ENCODE measurements around the gene GAS2L1. TPM values are rescaled to one million over a fixed set of nuclear protein-coding genes. Genes with fewer than 3 reads are reported as not detected.

Gene GAS2L1
- total RNA-seq, 1 donor from 2014 or later = 31.8 TPM

- no peak for ATAC-seq
- no peak for DNase-seq (ENCODE audit: low spot score)
- intact Hi-C loops (cut with DNase I) = no loop called here
These were observed 35.8 kb upstream of the GAS2L1 start for GRCh38 chr22:29270475-29271271.

- intact Hi-C loops (cut with DNase I) = no loop called here
- DNase-seq (ENCODE audit: low spot score) (no peak), ATAC-seq (no peak)
These were observed 33.8 kb upstream of the GAS2L1 start for GRCh38 chr22:29272624-29273023.

GRCh38 chr22:29275167-29275566 lies 31.3 kb upstream of the GAS2L1 start:
- intact Hi-C loops (cut with DNase I) = no loop called here
- no peak for DNase-seq (ENCODE audit: low spot score)
- ATAC-seq = no peak

DNA sequence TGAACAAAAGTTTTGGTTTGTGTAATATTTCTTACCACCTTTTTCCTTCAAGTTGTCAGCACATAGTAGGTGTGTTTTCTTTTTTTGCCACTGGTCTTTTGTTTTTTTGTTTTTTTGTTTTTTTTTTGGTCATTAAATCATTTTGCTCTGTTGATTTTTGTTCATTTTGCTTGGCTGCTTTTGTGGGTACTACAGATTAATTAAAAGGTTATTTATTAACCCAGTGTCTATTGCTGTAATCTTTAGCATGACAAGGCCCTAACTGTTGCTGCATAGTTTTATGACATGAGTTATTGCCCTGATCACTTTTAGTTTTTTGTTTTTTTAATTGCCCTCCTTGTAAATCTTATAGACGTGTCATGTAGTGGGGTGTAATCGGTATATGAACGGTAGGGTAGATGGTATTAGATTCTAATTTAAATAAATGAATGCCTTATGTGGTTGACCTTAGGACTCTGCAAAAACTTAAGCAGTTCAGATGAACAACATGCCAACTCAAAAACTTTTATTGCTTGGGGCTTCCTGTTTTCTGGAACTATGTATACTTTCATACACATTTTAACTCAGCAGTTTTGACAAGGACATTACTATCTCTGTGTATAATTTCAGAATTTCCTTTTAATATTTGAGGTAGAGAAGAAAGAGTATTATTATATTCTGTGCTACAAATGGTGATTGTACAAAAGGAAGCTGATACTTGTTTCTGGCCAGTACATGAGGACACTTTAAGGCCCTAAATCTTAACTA lies 30.5 kb upstream of the GAS2L1 start:
- intact Hi-C loops (cut with DNase I) = no loop called here
- ATAC-seq (no peak), DNase-seq (ENCODE audit: low spot score) (no peak)

GRCh38 chr22:29277927-29278326 lies 28.5 kb upstream of the GAS2L1 start:
- intact Hi-C loops (cut with DNase I) = no loop called here
- DNase-seq (ENCODE audit: low spot score) (no peak), ATAC-seq (no peak)

- intact Hi-C loops (cut with DNase I) = no loop called here
- ATAC-seq = no peak
- no peak for DNase-seq (ENCODE audit: low spot score)
These were observed 22.3 kb upstream of the GAS2L1 start for GRCh38 chr22:29284196-29284595.

DNA sequence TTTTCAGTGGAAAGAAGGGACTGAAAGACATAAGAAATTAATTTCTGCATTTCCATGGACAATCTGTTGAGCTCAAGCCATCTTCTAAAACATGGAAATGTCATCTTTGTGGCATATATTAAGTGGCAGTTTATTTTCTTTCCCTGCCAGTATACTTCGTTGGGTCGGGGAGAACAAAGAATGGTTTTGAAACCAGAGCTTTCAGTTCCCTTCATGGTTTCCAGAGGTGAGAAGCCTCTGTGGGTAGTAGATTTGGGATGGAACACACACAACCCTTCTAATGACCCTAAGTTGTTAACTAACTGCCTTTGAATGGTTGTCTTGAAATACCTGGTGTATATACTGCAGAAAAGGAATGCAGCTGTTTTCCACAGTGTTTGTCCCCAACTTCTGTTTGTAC lies 17.6 kb upstream of the GAS2L1 start:
- intact Hi-C loops (cut with DNase I) = no loop called here
- no peak for DNase-seq (ENCODE audit: low spot score)
- ATAC-seq = no peak

DNA sequence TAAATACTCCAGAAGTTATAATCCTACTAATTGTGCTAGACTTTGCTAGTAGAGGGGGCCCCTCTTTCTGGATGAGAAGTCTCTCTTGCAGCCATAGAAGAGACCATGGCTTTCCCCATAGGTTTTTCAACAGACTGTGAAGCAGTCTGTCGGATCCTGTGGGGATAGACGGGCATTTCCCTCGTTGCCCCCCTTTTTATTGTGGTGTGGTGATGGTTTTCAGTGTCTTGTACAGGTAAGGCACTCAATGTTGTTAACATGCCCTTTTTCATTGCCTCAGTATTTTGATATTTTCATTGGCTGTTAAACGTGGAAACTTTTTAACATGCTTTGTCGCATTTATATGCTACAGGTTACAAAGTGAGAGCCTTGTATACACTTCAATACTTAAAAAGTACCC lies 16.4 kb upstream of the GAS2L1 start:
- no peak for ATAC-seq
- DNase-seq (ENCODE audit: low spot score) = no peak
- intact Hi-C loops (cut with DNase I) = no loop called here

GRCh38 chr22:29291215-29291614 lies 15.2 kb upstream of the GAS2L1 start:
- intact Hi-C loops (cut with DNase I) = no loop called here
- no peak for ATAC-seq
- no peak for DNase-seq (ENCODE audit: low spot score)

DNA sequence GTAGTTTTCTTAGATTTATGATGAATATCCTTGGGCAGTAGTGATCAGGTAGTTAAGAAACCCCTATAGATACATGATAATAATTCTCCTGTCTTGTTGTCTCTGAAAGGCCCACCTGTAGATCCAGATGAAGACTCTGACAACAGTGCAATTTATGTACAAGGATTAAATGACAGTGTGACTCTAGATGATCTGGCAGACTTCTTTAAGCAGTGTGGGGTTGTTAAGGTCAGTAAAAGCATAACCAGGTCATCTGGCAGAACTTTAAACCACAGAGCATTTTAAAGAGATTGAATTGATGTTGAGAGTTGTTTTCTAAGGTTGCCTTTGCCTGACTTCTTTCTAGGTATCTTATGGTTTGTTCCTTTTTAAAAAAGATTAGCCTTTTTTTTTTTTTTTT lies 14.1 kb upstream of the GAS2L1 start:
- DNase-seq (ENCODE audit: low spot score) = no peak
- intact Hi-C loops (cut with DNase I) = no loop called here

GRCh38 chr22:29298641-29299040 lies 7.8 kb upstream of the GAS2L1 start:
- ATAC-seq = no peak
- DNase-seq (ENCODE audit: low spot score) = no peak
- intact Hi-C loops (cut with DNase I) = no loop called here

More for the DNA sequence above, 14.1 kb upstream of the GAS2L1 start:
- no peak for ATAC-seq

GRCh38 chr22:29299136-29299900 lies 7.1 kb upstream of the GAS2L1 start:
- ATAC-seq (no peak), DNase-seq (ENCODE audit: low spot score) (no peak)
- intact Hi-C loops (cut with DNase I) = no loop called here

GRCh38 chr22:29300467-29300806 lies 6.0 kb upstream of the GAS2L1 start:
- DNase-seq (ENCODE audit: low spot score) = no peak
- intact Hi-C loops (cut with DNase I) = loop anchor here (10.0 kb wide), 1 partner anchor 54 kb away; no protein-coding TSS in a partner anchor

GRCh38 chr22:29300807-29301601 lies 5.4 kb upstream of the GAS2L1 start:
- intact Hi-C loops (cut with DNase I) = loop anchor here (10.0 kb wide), 1 partner anchor 54 kb away; no protein-coding TSS in a partner anchor
- DNase-seq (ENCODE audit: low spot score) (no peak), ATAC-seq (no peak)

More at GRCh38 chr22:29300467-29300806, 6.0 kb upstream of the GAS2L1 start:
- ATAC-seq = no peak

- intact Hi-C loops (cut with DNase I) = loop anchor here (10.0 kb wide), 1 partner anchor 53 kb away; no protein-coding TSS in a partner anchor
- DNase-seq (ENCODE audit: low spot score) = no peak
- no peak for ATAC-seq
These were observed 4.6 kb upstream of the GAS2L1 start for GRCh38 chr22:29301716-29302401.

GRCh38 chr22:29302402-29302680 lies 4.1 kb upstream of the GAS2L1 start:
- no peak for DNase-seq (ENCODE audit: low spot score)
- intact Hi-C loops (cut with DNase I) = loop anchor here (10.0 kb wide), 1 partner anchor 52 kb away; no protein-coding TSS in a partner anchor
- no peak for ATAC-seq

GRCh38 chr22:29302681-29303465 lies 3.6 kb upstream of the GAS2L1 start:
- intact Hi-C loops (cut with DNase I) = loop anchor here (10.0 kb wide), 1 partner anchor 52 kb away; no protein-coding TSS in a partner anchor
- ATAC-seq = no peak
- DNase-seq (ENCODE audit: low spot score) = peak; percentile 61

GRCh38 chr22:29305836-29306174 lies 645 bp upstream of the GAS2L1 start:
- ATAC-seq (no peak), DNase-seq (ENCODE audit: low spot score) (no peak)
- intact Hi-C loops (cut with DNase I) = loop anchor here (10.0 kb wide), 1 partner anchor 49 kb away; no protein-coding TSS in a partner anchor

Data from sciatic nerve (tissue), 2 donors.